Gastrocnemius medialis (tissue), 4 donors: ENCODE measurements around the gene CKB. TPM values are rescaled to one million over a fixed set of nuclear protein-coding genes. Genes with fewer than 3 reads are reported as not detected.

Experiments used
- ATAC-seq, 2 donors: fragments of 150-250 bp; one replicate each; pipeline ENCODE4 v1.9.1; 2016
- DNase-seq, 2 donors: peaks; one replicate each; pipeline ENCODE4 v3.0.0-alpha.2; 2019
- H3K27ac ChIP-seq, 4 donors: fragments of 200-600 bp; sonication (generic); 1 replicate in 1 of 4; 2 replicates in 3 of 4; pipeline ENCODE4 v1.5.1; 2016 to 2018; ENCODE audit warnings: mild to moderate bottlenecking in 2 of 4, moderate library complexity in 1 of 4
- H3K27me3 ChIP-seq, 3 donors: fragments of 200-600 bp; sonication (generic) in 2 of 3; 1 replicate in 1 of 3; 2 replicates in 2 of 3; pipeline versions ENCODE4 v1.5.1 to v1.6.0; 2016 to 2019; ENCODE audit warnings: mild to moderate bottlenecking in 1 of 3, moderate library complexity in 1 of 3
- H3K36me3 ChIP-seq, 2 donors: fragments of 200-600 bp; sonication (generic) in 1 of 2; one replicate each; pipeline ENCODE4 v1.5.1; 2017 to 2018
- H3K4me1 ChIP-seq, 2 donors: fragments of 200-600 bp; sonication (generic) in 1 of 2; one replicate each; pipeline ENCODE4 v1.5.1; 2016 to 2017; ENCODE audit warnings: mild to moderate bottlenecking in 2 of 2
- H3K4me3 ChIP-seq, 4 donors: fragments of 200-600 bp; sonication (generic) in 3 of 4; 1 replicate in 1 of 4; 2 replicates in 3 of 4; pipeline ENCODE4 v1.5.1; 2016 to 2019; ENCODE audit warnings: mild to moderate bottlenecking in 2 of 4
- H3K9me3 ChIP-seq, 3 donors: fragments of 200-600 bp; sonication (generic) in 2 of 3; 1 replicate in 1 of 3; 2 replicates in 2 of 3; pipeline ENCODE4 v1.5.1; 2016 to 2019
- CTCF ChIP-seq, 5 experiments: fragments of 450-650 bp in 3 of 5; fragments of 200-600 bp in 2 of 5; sonication (generic) in 2 of 5; IDR thresholded peaks in 4 of 5; conservative IDR thresholded peaks in 1 of 5; 1 replicate in 4 of 5; 2 replicates in 1 of 5; pipeline ENCODE4 v1.5.1; 2016 to 2019; ENCODE audit warnings: antibody characterized with exemption in 5 of 5, mild to moderate bottlenecking in 3 of 5, moderate library complexity in 3 of 5
- POLR2A ChIP-seq, 2 donors: fragments of 450-650 bp; IDR thresholded peaks; one replicate each; pipeline ENCODE4 v1.6.1; 2017; ENCODE audit warnings: antibody characterized with exemption in 2 of 2, mild to moderate bottlenecking in 2 of 2, moderate library complexity in 2 of 2
- in situ Hi-C, 4 donors: fragments of 200-750 bp; cut with MboI; loops; one replicate each; pipeline versions ENCODE4 v1.15.0 to v1.8.0; 2017; ENCODE audit warnings: low sequenced_read_pairs in 4 of 4
- intact Hi-C: fragments of 100-400 bp; cut with DNase I; formaldehyde crosslinking; loops from one replicate; pipeline ENCODE4 v1.15.1; 2023; ENCODE audit warnings: low total_unique reads
- total RNA-seq, 4 donors: library from RNA; depleted of rRNA; stranded (reverse); fragments of >200 nt; gene quantifications; one replicate each; pipeline versions ENCODE4 v1.1.0 to v1.2.3, GENCODE V29; 2016

Gene CKB
- total RNA-seq, 4 donors from 2014 or later = 20.7 to 110 (median 43.4) TPM

- intact Hi-C loops = no loop called here
- no peak overlapping the region for H3K4me3 ChIP-seq
- H3K27ac ChIP-seq = peak overlapping the region in 2 of 4 donors; percentile 44 to 57
- in situ Hi-C loops = no loop called here
- no peaks in the 10 kb centered on the region for H3K27me3 ChIP-seq
- no peak for ATAC-seq
- H3K4me1 ChIP-seq = peaks cover 28 to 52% of the 10 kb centered on the region in 2 donors
- H3K36me3 ChIP-seq = no peaks in the 10 kb centered on the region
- TF ChIP-seq POLR2A (IDR thresholded peaks at IDR 0.05) = no peak
- no peak for TF ChIP-seq CTCF (IDR thresholded peaks at IDR 0.05 in 4 of 5, conservative IDR thresholded peaks at IDR 0.05 in 1 of 5)
- DNase-seq = no peak
- H3K9me3 ChIP-seq = no peaks in the 10 kb centered on the region
Observed at GRCh38 chr14:103542605-103543088, 20.0 kb upstream of the CKB start.

- Histone ChIP-seq H3K27ac (peak overlapping the region in 3 of 4 donors; percentile 12 to 70 (median 56)), H3K9me3 (no peaks in the 10 kb centered on the region), H3K4me1 (peaks cover 28 to 52% of the 10 kb centered on the region in 2 donors), H3K4me3 (no peak overlapping the region), H3K27me3 (no peaks in the 10 kb centered on the region), H3K36me3 (no peaks in the 10 kb centered on the region)
- no peak for TF ChIP-seq CTCF (IDR thresholded peaks at IDR 0.05 in 4 of 5, conservative IDR thresholded peaks at IDR 0.05 in 1 of 5)
- TF ChIP-seq POLR2A (IDR thresholded peaks at IDR 0.05) = no peak
- in situ Hi-C loops = no loop called here
- DNase-seq (no peak), ATAC-seq (no peak)
- intact Hi-C loops = no loop called here
Observed at GRCh38 chr14:103541709-103542604, 19.3 kb upstream of the CKB start.

GRCh38 chr14:103540821-103541708, 18.4 kb upstream of the CKB start:
- no peak for ATAC-seq

More at GRCh38 chr14:103540821-103541708, 18.4 kb upstream of the CKB start:
- DNase-seq = no peak
- Histone ChIP-seq H3K4me1 (peaks cover 28 to 46% of the 10 kb centered on the region in 2 donors), H3K9me3 (no peaks in the 10 kb centered on the region), H3K36me3 (no peaks in the 10 kb centered on the region), H3K27me3 (no peaks in the 10 kb centered on the region), H3K27ac (peak overlapping the region; percentile 36 to 70 (median 48)), H3K4me3 (no peak overlapping the region)
- in situ Hi-C loops = no loop called here
- intact Hi-C loops = no loop called here
- TF ChIP-seq CTCF (IDR thresholded peaks at IDR 0.05 in 4 of 5, conservative IDR thresholded peaks at IDR 0.05 in 1 of 5) (no peak), POLR2A (IDR thresholded peaks at IDR 0.05) (no peak)
